SK-N-SH treated with all-trans-retinoic acid at 6 μM for 48 hours (cell line): ENCODE measurements around the gene SH3PXD2A.
"Not testable (repeated sequence)": the region's sequence is repeated elsewhere in the genome, so short reads cannot be mapped to it uniquely, and the experiment has no call there.

Experiments used
- ATAC-seq: fragments of 200-7000 bp; cut with Tn5 transposase; 3 replicates; pipeline ENCODE4 v1.9.1; 2020; ENCODE audit warnings: mild to moderate bottlenecking, moderate library complexity
- ARNTL ChIP-seq: fragments of 450-650 bp; formaldehyde crosslinking; IDR thresholded peaks from 2 replicates; pipeline ENCODE4 v1.5.0; 2020; ENCODE audit warnings: low read depth, mild to moderate bottlenecking, moderate library complexity, borderline replicate concordance
- BACH2 ChIP-seq: fragments of 250-450 bp; sonication (Bioruptor Pico); IDR thresholded peaks from 2 replicates; pipeline ENCODE4 v1.9.0; 2021; ENCODE audit warnings: mild to moderate bottlenecking, borderline replicate concordance
- CREB5 ChIP-seq: fragments of 250-450 bp; sonication (Bioruptor Pico); IDR thresholded peaks from 2 replicates; pipeline ENCODE4 v1.5.1; 2020; ENCODE audit warnings: low read depth, mild to moderate bottlenecking, moderate library complexity
- CSDC2 ChIP-seq: fragments of 250-450 bp; sonication (Bioruptor Pico); IDR thresholded peaks from 2 replicates; pipeline ENCODE4 v1.5.0; 2020; ENCODE audit warnings: mild to moderate bottlenecking, moderate library complexity
- ESRRG ChIP-seq: fragments of 250-450 bp; sonication (Bioruptor Pico); IDR thresholded peaks from 2 replicates; pipeline ENCODE4 v1.6.1; 2021; ENCODE audit warnings: mild to moderate bottlenecking
- GLIS3 ChIP-seq: fragments of 250-450 bp; sonication (Bioruptor Pico); IDR thresholded peaks from 2 replicates; pipeline ENCODE4 v1.5.0; 2020; ENCODE audit warnings: mild to moderate bottlenecking, moderate library complexity
- ISL1 ChIP-seq: fragments of 250-450 bp; sonication (Bioruptor Pico); IDR thresholded peaks from 2 replicates; pipeline ENCODE4 v2.1.2; 2022; ENCODE audit warnings: mild to moderate bottlenecking, moderate library complexity
- POU6F1 ChIP-seq: fragments of 250-450 bp; sonication (Bioruptor Pico); IDR thresholded peaks from 2 replicates; pipeline ENCODE4 v1.8.0; 2021; ENCODE audit warnings: low read depth, mild to moderate bottlenecking, moderate library complexity, borderline replicate concordance
- PPARA ChIP-seq: fragments of 250-450 bp; sonication (Bioruptor Pico); IDR thresholded peaks from 2 replicates; pipeline ENCODE4 v1.5.0; 2020; ENCODE audit warnings: mild to moderate bottlenecking, borderline replicate concordance
- RARB ChIP-seq: fragments of 250-450 bp; sonication (Bioruptor Pico); IDR thresholded peaks from 2 replicates; pipeline ENCODE4 v1.8.0; 2021; ENCODE audit warnings: mild to moderate bottlenecking, moderate library complexity
- TCF4 ChIP-seq: fragments of 250-450 bp; sonication (Bioruptor Pico); IDR thresholded peaks from 2 replicates; pipeline ENCODE4 v1.8.0; 2021; ENCODE audit warnings: mild to moderate bottlenecking, moderate library complexity, borderline replicate concordance
- TOX ChIP-seq: fragments of 250-450 bp; sonication (Bioruptor Pico); IDR thresholded peaks from 2 replicates; pipeline ENCODE4 v1.8.0; 2021; ENCODE audit warnings: mild to moderate bottlenecking, moderate library complexity, borderline replicate concordance
- TSHZ2 ChIP-seq: fragments of 250-450 bp; sonication (Bioruptor Pico); IDR thresholded peaks from 2 replicates; pipeline ENCODE4 v1.5.0; 2020; ENCODE audit warnings: mild to moderate bottlenecking, moderate library complexity
- ZFP3 ChIP-seq: fragments of 250-450 bp; sonication (Bioruptor Pico); IDR thresholded peaks from 2 replicates; pipeline ENCODE4 v1.5.0; 2020; ENCODE audit warnings: mild to moderate bottlenecking, moderate library complexity
- ZFP30 ChIP-seq: fragments of 450-650 bp; formaldehyde crosslinking; IDR thresholded peaks from 2 replicates; pipeline ENCODE4 v1.5.0; 2022; ENCODE audit warnings: mild to moderate bottlenecking, moderate library complexity
- ZNF565 ChIP-seq: fragments of 450-650 bp; formaldehyde crosslinking; conservative IDR thresholded peaks from 2 replicates; pipeline ENCODE4 v1.5.0; 2020; ENCODE audit warnings: low read depth, mild to moderate bottlenecking, moderate library complexity
- ZNF8 ChIP-seq: fragments of 450-650 bp; formaldehyde crosslinking; IDR thresholded peaks from 2 replicates; pipeline ENCODE4 v1.5.0; 2020; ENCODE audit warnings: mild to moderate bottlenecking, moderate library complexity

The SH3PXD2A gene

GRCh38 chr10:103761075-103761920 is 94.1 kb downstream of the SH3PXD2A start:
- no peak for ATAC-seq

GRCh38 chr10:103760233-103760632 is 95.1 kb downstream of the SH3PXD2A start:
- not testable (repeated sequence) for ATAC-seq

More at GRCh38 chr10:103761075-103761920, 94.1 kb downstream of the SH3PXD2A start:
- TF ChIP-seq PPARA (CRISPR knock-in tag) (no peak), ZFP30 (CRISPR knock-in tag) (no peak), TSHZ2 (CRISPR knock-in tag) (no peak), ARNTL (no peak), CREB5 (CRISPR knock-in tag) (no peak), ESRRG (CRISPR knock-in tag) (no peak)
- TF ChIP-seq, all 23 proteins: peak for 0

GRCh38 chr10:103759100-103759781 is 96.1 kb downstream of the SH3PXD2A start:
- TF ChIP-seq ZFP3 (CRISPR knock-in tag) (no peak), PPARA (CRISPR knock-in tag) (no peak), BACH2 (CRISPR knock-in tag) (no peak), ZNF8 (CRISPR knock-in tag) (no peak), GLIS3 (CRISPR knock-in tag) (no peak), TSHZ2 (CRISPR knock-in tag) (no peak), CREB5 (CRISPR knock-in tag) (no peak), RARB (CRISPR knock-in tag) (no peak), ZNF565 (CRISPR knock-in tag) (no peak), TOX (CRISPR knock-in tag) (no peak), POU6F1 (CRISPR knock-in tag) (no peak), ISL1 (CRISPR knock-in tag) (no peak), TCF4 (CRISPR knock-in tag) (no peak), CSDC2 (CRISPR knock-in tag) (no peak), ESRRG (CRISPR knock-in tag) (no peak), ARNTL (no peak)

More at GRCh38 chr10:103759100-103759781, 96.1 kb downstream of the SH3PXD2A start:
- peak; percentile 69 for ATAC-seq
